Epithelial cell of esophagus (primary cell): Measurements from ENCODE around the gene PPP1R26.

Experiments used
- DNase-seq: peaks from one replicate; pipeline ENCODE4 v3.0.0; 2010; ENCODE audit warnings: low read depth
- H3K4me3 ChIP-seq: 2 replicates; pipeline ENCODE4 v1.5.1; 2011; ENCODE audit warnings: mild to moderate bottlenecking, low read length, control low read depth
- TF ChIP-seq, protein P1 (sequence below): IDR thresholded peaks from 2 replicates; pipeline ENCODE4 v1.5.1; 2011; ENCODE audit warnings: low read depth, mild to moderate bottlenecking, low read length, control low read depth, inconsistent platforms; ENCODE audit not compliant: insufficient read depth; ENCODE audit errors: missing control alignments

The PPP1R26 gene

DNA sequence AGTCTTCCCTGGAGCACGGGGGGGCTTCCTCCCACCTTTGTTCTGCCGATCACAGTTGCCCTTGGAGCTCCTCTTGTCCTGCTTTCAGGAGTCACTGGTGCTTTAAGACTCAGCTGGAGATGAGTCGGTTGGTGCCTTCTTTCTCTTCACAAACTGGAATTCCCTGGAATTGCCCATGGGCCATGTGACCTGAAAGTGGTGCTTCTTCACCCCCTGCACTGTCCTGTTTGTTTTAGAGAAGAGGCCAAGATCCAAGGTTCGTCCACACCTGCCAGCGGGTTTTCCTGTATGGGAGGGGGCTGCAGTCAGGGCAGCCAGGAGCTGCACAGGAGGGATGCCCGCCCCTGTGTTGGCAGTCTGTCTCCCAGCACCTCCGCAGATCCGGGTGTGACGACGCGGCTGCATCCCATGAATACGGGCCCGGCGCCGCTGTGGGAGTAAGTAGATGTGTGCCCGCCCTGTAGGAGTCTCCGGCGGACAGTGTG is 11.4 kb downstream of the PPP1R26 start:
- no peak for DNase-seq
- no peak overlapping the region for H3K4me3 ChIP-seq
- TF ChIP-seq, protein P1, sequence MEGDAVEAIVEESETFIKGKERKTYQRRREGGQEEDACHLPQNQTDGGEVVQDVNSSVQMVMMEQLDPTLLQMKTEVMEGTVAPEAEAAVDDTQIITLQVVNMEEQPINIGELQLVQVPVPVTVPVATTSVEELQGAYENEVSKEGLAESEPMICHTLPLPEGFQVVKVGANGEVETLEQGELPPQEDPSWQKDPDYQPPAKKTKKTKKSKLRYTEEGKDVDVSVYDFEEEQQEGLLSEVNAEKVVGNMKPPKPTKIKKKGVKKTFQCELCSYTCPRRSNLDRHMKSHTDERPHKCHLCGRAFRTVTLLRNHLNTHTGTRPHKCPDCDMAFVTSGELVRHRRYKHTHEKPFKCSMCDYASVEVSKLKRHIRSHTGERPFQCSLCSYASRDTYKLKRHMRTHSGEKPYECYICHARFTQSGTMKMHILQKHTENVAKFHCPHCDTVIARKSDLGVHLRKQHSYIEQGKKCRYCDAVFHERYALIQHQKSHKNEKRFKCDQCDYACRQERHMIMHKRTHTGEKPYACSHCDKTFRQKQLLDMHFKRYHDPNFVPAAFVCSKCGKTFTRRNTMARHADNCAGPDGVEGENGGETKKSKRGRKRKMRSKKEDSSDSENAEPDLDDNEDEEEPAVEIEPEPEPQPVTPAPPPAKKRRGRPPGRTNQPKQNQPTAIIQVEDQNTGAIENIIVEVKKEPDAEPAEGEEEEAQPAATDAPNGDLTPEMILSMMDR: no peak

DNA sequence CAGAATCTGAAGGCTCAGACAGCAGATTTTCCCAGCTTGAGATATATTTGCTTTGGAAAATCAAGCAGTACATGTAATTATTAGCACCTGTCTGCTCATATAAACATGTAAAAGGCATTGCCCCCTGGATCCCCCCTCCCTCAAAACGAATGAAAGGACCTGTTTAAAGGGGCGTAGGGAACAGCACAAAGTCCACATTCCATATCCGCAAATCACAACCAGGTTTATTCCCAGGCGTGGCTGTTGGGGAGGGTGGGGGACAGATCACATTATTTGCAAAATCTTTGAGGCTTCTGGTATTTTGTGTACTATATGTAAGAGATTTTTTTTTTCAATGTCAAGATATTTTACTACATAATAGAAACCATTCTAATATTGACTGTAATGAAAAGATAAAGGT is 12.2 kb downstream of the PPP1R26 start:
- TF ChIP-seq, protein P1: no peak
- no peak overlapping the region for H3K4me3 ChIP-seq
- no peak for DNase-seq

DNA sequence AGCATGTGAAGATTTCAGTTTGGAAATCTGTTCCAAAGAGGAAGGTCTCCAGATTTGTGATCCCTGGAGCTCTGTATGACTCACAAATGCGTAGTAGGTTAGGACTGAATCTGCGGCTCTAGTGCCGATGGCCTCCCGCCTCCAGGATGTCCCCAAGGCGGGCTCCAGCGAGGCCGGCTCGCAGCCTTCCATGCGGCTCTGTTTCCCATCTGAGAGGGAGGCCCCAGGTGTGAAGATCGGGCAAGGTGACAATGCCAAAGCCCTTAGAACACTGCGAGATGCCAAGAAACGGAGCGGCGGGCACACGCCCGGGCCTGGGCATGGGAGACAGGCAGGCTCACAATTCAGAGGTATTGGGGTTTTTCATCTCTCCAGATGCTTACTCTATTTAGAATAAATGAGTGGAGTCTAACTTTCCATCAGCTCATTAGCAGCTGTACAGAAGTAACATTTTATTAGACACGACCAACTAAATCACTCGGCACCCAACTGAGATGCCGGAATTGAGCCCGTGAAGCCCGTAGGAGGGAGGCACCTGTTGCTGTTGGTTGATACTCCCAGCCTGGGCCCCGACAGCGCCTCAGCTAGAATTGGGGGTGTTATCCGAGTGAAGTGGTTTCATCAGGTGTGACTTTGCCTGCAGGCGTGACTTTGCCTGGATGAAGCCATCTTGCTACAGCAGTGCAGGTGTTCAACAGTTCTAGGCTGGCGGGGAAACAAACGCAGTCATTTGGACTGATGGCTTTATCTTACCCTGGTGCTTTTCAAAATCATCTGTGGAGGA is 13.5 kb downstream of the PPP1R26 start:
- no peak overlapping the region for H3K4me3 ChIP-seq
- TF ChIP-seq, protein P1: no peak
- no peak for DNase-seq

DNA sequence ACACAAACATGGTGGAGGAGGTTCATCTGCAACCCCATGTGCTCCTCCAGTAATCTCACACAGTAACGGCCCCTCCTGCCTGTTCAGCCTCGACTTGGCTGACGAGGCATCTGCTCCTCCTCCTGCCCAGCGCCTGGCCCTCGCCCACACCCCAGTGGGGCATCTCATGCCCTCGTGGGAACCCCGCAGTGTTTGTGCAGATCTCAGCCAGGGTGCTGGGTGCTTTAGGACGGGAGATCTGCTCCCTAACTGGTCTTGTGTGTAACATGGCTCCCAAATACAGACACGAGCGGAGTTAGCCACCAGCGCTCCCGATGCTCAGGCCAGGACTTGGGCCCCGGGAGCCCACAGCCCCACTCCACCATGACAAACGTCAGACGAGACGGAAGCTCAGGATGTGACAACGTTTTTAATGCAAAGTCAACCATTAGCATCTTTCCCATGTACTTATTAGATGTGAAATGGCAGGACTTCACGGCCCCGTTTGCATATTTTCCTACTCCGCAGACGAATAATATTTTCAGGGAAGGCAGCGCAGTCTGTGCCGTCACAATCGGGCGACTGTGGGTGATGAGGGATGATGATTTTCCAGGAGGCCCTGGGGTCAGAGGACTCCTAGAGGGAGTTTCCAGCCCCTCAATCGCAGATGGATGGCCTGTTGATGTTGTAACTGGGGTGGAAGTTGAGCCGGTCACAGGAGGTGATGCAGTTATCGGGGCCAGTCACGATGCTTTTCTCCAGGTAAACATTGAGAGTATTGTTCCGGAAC is 15.4 kb downstream of the PPP1R26 start:
- H3K4me3 ChIP-seq: no peak overlapping the region
- TF ChIP-seq, protein P1: no peak
- DNase-seq: no peak

DNA sequence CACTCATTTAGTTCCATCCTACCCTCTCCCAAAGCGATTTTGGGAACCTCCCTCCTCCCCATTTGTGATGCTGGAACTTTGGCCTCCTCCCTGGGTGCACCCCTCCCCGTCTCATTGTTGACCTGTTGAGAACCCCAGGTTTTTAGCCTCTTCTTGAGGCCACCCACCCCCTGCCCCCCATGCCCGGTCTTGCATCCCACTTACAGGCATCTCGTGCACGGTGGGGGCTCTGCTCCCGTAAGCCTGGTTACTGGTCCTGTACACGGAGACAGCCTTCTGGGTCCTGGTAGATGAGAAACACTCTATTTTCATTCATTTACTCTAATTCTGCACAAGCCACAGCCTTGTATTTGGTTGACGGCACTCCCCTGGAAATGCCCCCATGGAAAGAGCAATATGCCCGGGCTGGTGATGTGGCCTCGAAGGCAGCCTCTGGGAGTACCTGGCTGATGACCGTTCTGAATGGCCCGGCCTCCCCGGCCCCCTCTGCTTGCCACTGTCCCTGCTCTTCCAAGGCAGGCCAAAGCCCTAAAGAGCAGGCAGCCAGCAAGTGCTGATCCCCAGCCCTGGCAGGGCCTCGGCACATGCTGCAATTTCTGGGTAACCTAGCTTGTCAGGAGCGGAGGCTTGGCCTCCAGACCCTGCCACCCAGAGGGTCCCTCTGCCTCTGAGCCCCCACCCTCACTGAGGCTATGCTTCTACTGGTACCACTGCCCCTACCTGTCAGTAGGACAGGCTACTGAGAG is 19.0 kb downstream of the PPP1R26 start:
- no peak for DNase-seq
- TF ChIP-seq, protein P1: no peak
- H3K4me3 ChIP-seq: no peak overlapping the region

- peak; percentile 85 for DNase-seq
- TF ChIP-seq, protein P1: no peak
- peak overlapping the region; percentile 74 for H3K4me3 ChIP-seq
Measured at GRCh38 chr9:135499326-135500070, 19.9 kb downstream of the PPP1R26 start.
